Effector memory CD8-positive, alpha-beta T cell (primary cell): ENCODE measurements around the gene BAHCC1.

Experiments
- ATAC-seq: fragments of 150-1000 bp; cut with Tn5 transposase; replicated peaks from 2 replicates; pipeline ENCODE4 v1.10.0; 2021; ENCODE audit warnings: mild to moderate bottlenecking, moderate library complexity
- DNase-seq, 3 experiments: peaks; one replicate each; pipeline ENCODE4 v3.0.0; 2021
- H3K27ac Mint-ChIP-seq, 2 donors: one replicate each; pipeline ENCODE4 v1.8.0; 2022; ENCODE audit warnings: mild to moderate bottlenecking in 2 of 2, mixed read lengths in 2 of 2, moderate library complexity in 2 of 2
- H3K27me3 Mint-ChIP-seq, 2 donors: one replicate each; pipeline ENCODE4 v1.8.0; 2022; ENCODE audit warnings: mixed read lengths in 2 of 2
- H3K36me3 Mint-ChIP-seq: one replicate; pipeline ENCODE4 v1.8.0; 2022; ENCODE audit warnings: mild to moderate bottlenecking, moderate library complexity, mixed read lengths; ENCODE audit not compliant: insufficient read depth
- H3K4me1 Mint-ChIP-seq, 2 donors: one replicate each; pipeline ENCODE4 v1.8.0; 2022; ENCODE audit warnings: low read depth in 2 of 2, mixed read lengths in 2 of 2
- H3K4me3 Mint-ChIP-seq, 2 donors: one replicate each; pipeline ENCODE4 v1.8.0; 2022; ENCODE audit warnings: mild to moderate bottlenecking in 2 of 2, mixed read lengths in 2 of 2, moderate library complexity in 2 of 2
- H3K9me3 Mint-ChIP-seq, 2 donors: one replicate each; pipeline ENCODE4 v1.8.0; 2022; ENCODE audit warnings: mixed read lengths in 2 of 2

Gene BAHCC1

GRCh38 chr17:81400996-81401722 lies 5.9 kb downstream of the BAHCC1 start:
- Mint-ChIP-seq H3K27ac (no peak overlapping the region), H3K9me3 (no peaks in the 10 kb centered on the region), H3K4me1 (peaks cover 8 to 11% of the 10 kb centered on the region in 2 donors), H3K36me3 (peaks cover 21% of the 10 kb centered on the region), H3K4me3 (peak overlapping the region; percentile 18 to 83), H3K27me3 (peaks cover 71 to 81% of the 10 kb centered on the region in 2 donors)
- no peak for ATAC-seq
- no peak for DNase-seq

- no peak for DNase-seq
- no peak overlapping the region for H3K27ac Mint-ChIP-seq
- H3K27me3 Mint-ChIP-seq, result peaks cover 78 to 89% of the 10 kb centered on the region in 2 donors
- H3K4me1 Mint-ChIP-seq, result peaks cover 8 to 11% of the 10 kb centered on the region in 2 donors
- peaks cover 16% of the 10 kb centered on the region for H3K36me3 Mint-ChIP-seq
- ATAC-seq, result no peak
- H3K4me3 Mint-ChIP-seq, result no peak overlapping the region
- H3K9me3 Mint-ChIP-seq, result no peaks in the 10 kb centered on the region
These were observed 6.7 kb downstream of the BAHCC1 start for GRCh38 chr17:81401723-81402529.

GRCh38 chr17:81402530-81402941 lies 7.3 kb downstream of the BAHCC1 start:
- Mint-ChIP-seq H3K36me3 (peaks cover 17% of the 10 kb centered on the region), H3K9me3 (no peaks in the 10 kb centered on the region), H3K27ac (no peak overlapping the region), H3K4me1 (peaks cover 8 to 11% of the 10 kb centered on the region in 2 donors), H3K27me3 (peaks cover 82 to 95% of the 10 kb centered on the region in 2 donors), H3K4me3 (no peak overlapping the region)
- no peak for DNase-seq
- no peak for ATAC-seq

GRCh38 chr17:81402981-81403467 lies 7.8 kb downstream of the BAHCC1 start:
- Mint-ChIP-seq H3K27me3 (peaks cover 82 to 96% of the 10 kb centered on the region in 2 donors), H3K4me3 (no peak overlapping the region), H3K27ac (no peak overlapping the region), H3K36me3 (peaks cover 17% of the 10 kb centered on the region), H3K9me3 (no peaks in the 10 kb centered on the region), H3K4me1 (peaks cover 8% of the 10 kb centered on the region in 2 donors)
- DNase-seq (no peak), ATAC-seq (no peak)

GRCh38 chr17:81403671-81404534 lies 8.6 kb downstream of the BAHCC1 start:
- no peak overlapping the region for H3K27ac Mint-ChIP-seq
- DNase-seq (no peak), ATAC-seq (no peak)
- peaks cover 86 to 96% of the 10 kb centered on the region in 2 donors for H3K27me3 Mint-ChIP-seq
- H3K36me3 Mint-ChIP-seq, result peaks cover 11% of the 10 kb centered on the region
- H3K9me3 Mint-ChIP-seq, result no peaks in the 10 kb centered on the region
- H3K4me1 Mint-ChIP-seq, result peaks cover 5 to 8% of the 10 kb centered on the region in 2 donors
- no peak overlapping the region for H3K4me3 Mint-ChIP-seq

- Mint-ChIP-seq H3K36me3 (peaks cover 10% of the 10 kb centered on the region), H3K4me3 (no peak overlapping the region), H3K27ac (no peak overlapping the region), H3K4me1 (peaks cover 7 to 9% of the 10 kb centered on the region in 2 donors), H3K27me3 (peaks cover 90 to 100% of the 10 kb centered on the region in 2 donors), H3K9me3 (no peaks in the 10 kb centered on the region)
- DNase-seq (no peak), ATAC-seq (no peak)
These were observed 9.4 kb downstream of the BAHCC1 start for GRCh38 chr17:81404558-81405165.

- DNase-seq, result no peak
- Mint-ChIP-seq H3K4me3 (no peak overlapping the region), H3K4me1 (peaks cover 4 to 5% of the 10 kb centered on the region in 2 donors), H3K27ac (no peak overlapping the region), H3K9me3 (no peaks in the 10 kb centered on the region), H3K27me3 (peaks cover 84 to 100% of the 10 kb centered on the region in 2 donors), H3K36me3 (peaks cover 7% of the 10 kb centered on the region)
- ATAC-seq, result no peak
These were observed 10.2 kb downstream of the BAHCC1 start for GRCh38 chr17:81405411-81405872.

GRCh38 chr17:81406117-81406953 lies 11.1 kb downstream of the BAHCC1 start:
- H3K4me1 Mint-ChIP-seq, result peaks cover 4 to 6% of the 10 kb centered on the region in 2 donors
- DNase-seq, result no peak
- H3K27me3 Mint-ChIP-seq, result peaks cover 75 to 98% of the 10 kb centered on the region in 2 donors
- ATAC-seq, result no peak
- peaks cover 7% of the 10 kb centered on the region for H3K36me3 Mint-ChIP-seq
- no peak overlapping the region for H3K27ac Mint-ChIP-seq
- no peak overlapping the region for H3K4me3 Mint-ChIP-seq
- H3K9me3 Mint-ChIP-seq, result no peaks in the 10 kb centered on the region

GRCh38 chr17:81408049-81408448 lies 12.8 kb downstream of the BAHCC1 start:
- H3K27ac Mint-ChIP-seq, result no peak overlapping the region
- peaks cover 3% of the 10 kb centered on the region for H3K36me3 Mint-ChIP-seq
- no peaks in the 10 kb centered on the region for H3K9me3 Mint-ChIP-seq
- DNase-seq, result no peak
- H3K4me3 Mint-ChIP-seq, result no peak overlapping the region
- no peak for ATAC-seq
- peaks cover 58 to 86% of the 10 kb centered on the region in 2 donors for H3K27me3 Mint-ChIP-seq
- peaks cover 8 to 16% of the 10 kb centered on the region in 2 donors for H3K4me1 Mint-ChIP-seq

GRCh38 chr17:81409190-81409935 lies 14.1 kb downstream of the BAHCC1 start:
- Mint-ChIP-seq H3K27ac (no peak overlapping the region), H3K4me1 (peaks cover 11 to 16% of the 10 kb centered on the region in 2 donors), H3K36me3 (peaks cover 3% of the 10 kb centered on the region), H3K27me3 (peaks cover 45 to 73% of the 10 kb centered on the region in 2 donors), H3K4me3 (no peak overlapping the region), H3K9me3 (no peaks in the 10 kb centered on the region)
- ATAC-seq (no peak), DNase-seq (no peak)

GRCh38 chr17:81410852-81411251 lies 15.6 kb downstream of the BAHCC1 start:
- no peak overlapping the region for H3K4me3 Mint-ChIP-seq
- no peak overlapping the region for H3K27ac Mint-ChIP-seq
- H3K27me3 Mint-ChIP-seq, result peaks cover 35 to 61% of the 10 kb centered on the region in 2 donors
- DNase-seq (no peak), ATAC-seq (no peak)
- no peaks in the 10 kb centered on the region for H3K9me3 Mint-ChIP-seq
- H3K36me3 Mint-ChIP-seq, result peaks cover 3% of the 10 kb centered on the region
- peaks cover 11 to 16% of the 10 kb centered on the region in 2 donors for H3K4me1 Mint-ChIP-seq
